ENCODE measurements around the gene SMURF1. TPM values are rescaled to one million over a fixed set of nuclear protein-coding genes. Genes with fewer than 3 reads are reported as not detected.

The SMURF1 gene
- total and polyA plus RNA-seq, 2 experiments from 2014 or later, result 6.8 to 19.1 TPM

GRCh38 chr7:99089914-99090629 lies 53.8 kb downstream of the SMURF1 start:
- Histone ChIP-seq H3K4me1 (ENCODE audit: insufficient read depth) (peaks cover 12% of the 10 kb centered on the region; the same call in 1 of the 2 replicates), H3K27ac (peak overlapping the region; percentile 28; the same call in 1 of the 2 replicates), H3K4me3 (no peak overlapping the region), H3K36me3 (ENCODE audit: low read depth) (no peaks in the 10 kb centered on the region), H3K9ac (no peak overlapping the region), H3K79me2 (ENCODE audit: insufficient read depth) (peaks cover 100% of the 10 kb centered on the region), H2AFZ (no peak overlapping the region), H3K9me2 (ENCODE audit: insufficient read depth) (no peaks in the 10 kb centered on the region), H3K4me2 (ENCODE audit: unreplicated experiment) (no peak overlapping the region), H3K9me3 (ENCODE audit: low read depth) (no peaks in the 10 kb centered on the region), H3F3A (ENCODE audit: insufficient read depth) (no peaks in the 10 kb centered on the region), H4K20me1 (ENCODE audit: insufficient read depth) (peaks cover 5% of the 10 kb centered on the region; the same call in 1 of the 2 replicates), H3K27me3 (replicated peaks; ENCODE audit: insufficient read depth) (no peaks in the 10 kb centered on the region)
- 90 to 91% methylated on average over 7 of the region's 7 CpGs for WGBS, 2 experiments (ENCODE audit: low coverage in 1 of 2, low lambda C conversion rate in 2 of 2, missing lambda C conversion rate in 2 of 2)
- TF ChIP-seq EZH2 (IDR thresholded peaks at IDR 0.05; ENCODE audit: insufficient read depth, poor library complexity, severe bottlenecking), result no peak
- TF ChIP-seq EZH2phosphoT487 (IDR thresholded peaks at IDR 0.05; ENCODE audit: insufficient read depth, low read depth), result no peak
- in situ Hi-C loops (cut with MboI), result no loop called here
- DNase-seq, result no peak

- H3K4me3 ChIP-seq, result no peak overlapping the region
- H3K36me3 ChIP-seq (ENCODE audit: low read depth), result no peaks in the 10 kb centered on the region
- H4K20me1 ChIP-seq (ENCODE audit: insufficient read depth), result no peaks in the 10 kb centered on the region
- peaks cover 100% of the 10 kb centered on the region for H3K79me2 ChIP-seq (ENCODE audit: insufficient read depth)
- WGBS, 2 experiments (ENCODE audit: low coverage in 1 of 2, low lambda C conversion rate in 2 of 2, missing lambda C conversion rate in 2 of 2), result 96 to 100% methylated on average over 2 of the region's 2 CpGs
- no peak overlapping the region for H2AFZ ChIP-seq
- H3K4me2 ChIP-seq (ENCODE audit: unreplicated experiment), result no peak overlapping the region
- in situ Hi-C loops (cut with MboI), result no loop called here
- TF ChIP-seq EZH2 (IDR thresholded peaks at IDR 0.05; ENCODE audit: insufficient read depth, poor library complexity, severe bottlenecking), result no peak
- no peak for TF ChIP-seq EZH2phosphoT487 (IDR thresholded peaks at IDR 0.05; ENCODE audit: insufficient read depth, low read depth)
- H3K27ac ChIP-seq, result no peak overlapping the region
- no peaks in the 10 kb centered on the region for H3K27me3 ChIP-seq (replicated peaks; ENCODE audit: insufficient read depth)
- DNase-seq, result no peak
- no peaks in the 10 kb centered on the region for H3K9me2 ChIP-seq (ENCODE audit: insufficient read depth)
- no peaks in the 10 kb centered on the region for H3F3A ChIP-seq (ENCODE audit: insufficient read depth)
- peaks cover 25% of the 10 kb centered on the region; the same call in 1 of the 2 replicates for H3K4me1 ChIP-seq (ENCODE audit: insufficient read depth)
- no peak overlapping the region for H3K9ac ChIP-seq
- no peaks in the 10 kb centered on the region for H3K9me3 ChIP-seq (ENCODE audit: low read depth)
Measured at GRCh38 chr7:99086944-99087343, 57.0 kb downstream of the SMURF1 start.

- TF ChIP-seq EZH2 (IDR thresholded peaks at IDR 0.05; ENCODE audit: insufficient read depth, poor library complexity, severe bottlenecking) (no peak), EZH2phosphoT487 (IDR thresholded peaks at IDR 0.05; ENCODE audit: insufficient read depth, low read depth) (no peak)
- no peak overlapping the region for H3K4me2 ChIP-seq (ENCODE audit: unreplicated experiment)
- in situ Hi-C loops (cut with MboI), result no loop called here
- no peak overlapping the region for H3K4me3 ChIP-seq
- H3K79me2 ChIP-seq (ENCODE audit: insufficient read depth), result peaks cover 100% of the 10 kb centered on the region
- no peak overlapping the region for H3K27ac ChIP-seq
- H3K4me1 ChIP-seq (ENCODE audit: insufficient read depth), result peaks cover 25% of the 10 kb centered on the region; the same call in 1 of the 2 replicates
- no peaks in the 10 kb centered on the region for H3K9me2 ChIP-seq (ENCODE audit: insufficient read depth)
- H4K20me1 ChIP-seq (ENCODE audit: insufficient read depth), result no peaks in the 10 kb centered on the region
- H3K36me3 ChIP-seq (ENCODE audit: low read depth), result no peaks in the 10 kb centered on the region
- no peaks in the 10 kb centered on the region for H3K9me3 ChIP-seq (ENCODE audit: low read depth)
- H3K27me3 ChIP-seq (replicated peaks; ENCODE audit: insufficient read depth), result no peaks in the 10 kb centered on the region
- no peaks in the 10 kb centered on the region for H3F3A ChIP-seq (ENCODE audit: insufficient read depth)
- no peak overlapping the region for H3K9ac ChIP-seq
- no peak overlapping the region for H2AFZ ChIP-seq
- no peak for DNase-seq
- WGBS, 2 experiments (ENCODE audit: low coverage in 1 of 2, low lambda C conversion rate in 2 of 2, missing lambda C conversion rate in 2 of 2), result 98 to 99% methylated on average over 5 of the region's 5 CpGs
Measured at GRCh38 chr7:99086532-99086931, 57.4 kb downstream of the SMURF1 start.

GRCh38 chr7:99083733-99084132 lies 60.2 kb downstream of the SMURF1 start:
- Histone ChIP-seq H3K4me1 (ENCODE audit: insufficient read depth) (peaks cover 13% of the 10 kb centered on the region; the same call in 1 of the 2 replicates), H3K4me3 (no peak overlapping the region), H4K20me1 (ENCODE audit: insufficient read depth) (no peaks in the 10 kb centered on the region), H3K9me2 (ENCODE audit: insufficient read depth) (no peaks in the 10 kb centered on the region), H2AFZ (no peak overlapping the region), H3F3A (ENCODE audit: insufficient read depth) (no peaks in the 10 kb centered on the region), H3K4me2 (ENCODE audit: unreplicated experiment) (no peak overlapping the region), H3K27me3 (replicated peaks; ENCODE audit: insufficient read depth) (no peaks in the 10 kb centered on the region), H3K79me2 (ENCODE audit: insufficient read depth) (peaks cover 100% of the 10 kb centered on the region), H3K27ac (no peak overlapping the region), H3K36me3 (ENCODE audit: low read depth) (no peaks in the 10 kb centered on the region), H3K9ac (no peak overlapping the region), H3K9me3 (ENCODE audit: low read depth) (no peaks in the 10 kb centered on the region)
- no peak for DNase-seq
- in situ Hi-C loops (cut with MboI), result no loop called here
- TF ChIP-seq EZH2 (IDR thresholded peaks at IDR 0.05; ENCODE audit: insufficient read depth, poor library complexity, severe bottlenecking), result no peak
- WGBS, 2 experiments (ENCODE audit: low coverage in 1 of 2, low lambda C conversion rate in 2 of 2, missing lambda C conversion rate in 2 of 2), result 94 to 100% methylated on average over 3 of the region's 3 CpGs

Measured in GM23248 (cell line).